LHCN-M2 (cell line): ENCODE results near the gene TRPC1. TPM values are rescaled to one million over a fixed set of nuclear protein-coding genes. Genes with fewer than 3 reads are reported as not detected.
"Not testable (repeated sequence)": the region's sequence is repeated elsewhere in the genome, so short reads cannot be mapped to it uniquely, and the experiment has no call there.

Source experiments
- DNase-seq: peaks from one replicate; pipeline ENCODE4 v3.0.0-alpha.2; 2012; ENCODE audit warnings: low read depth
- polyA plus RNA-seq: library from polyadenylated mRNA; unstranded; fragments of >200 nt; gene quantifications from one replicate; pipeline ENCODE4 v1.2.1, GENCODE V29; 2012; ENCODE audit warnings: missing spikeins
- total RNA-seq: library from RNA; depleted of rRNA; stranded (reverse); fragments of >200 nt; gene quantifications from 2 replicates; pipeline ENCODE4 v1.2.3, GENCODE V29; 2014; rRNA removed

The TRPC1 gene
- total RNA-seq: 13.2 and 19.3 TPM in 2 replicates
- polyA plus RNA-seq: 3.8 TPM

DNA sequence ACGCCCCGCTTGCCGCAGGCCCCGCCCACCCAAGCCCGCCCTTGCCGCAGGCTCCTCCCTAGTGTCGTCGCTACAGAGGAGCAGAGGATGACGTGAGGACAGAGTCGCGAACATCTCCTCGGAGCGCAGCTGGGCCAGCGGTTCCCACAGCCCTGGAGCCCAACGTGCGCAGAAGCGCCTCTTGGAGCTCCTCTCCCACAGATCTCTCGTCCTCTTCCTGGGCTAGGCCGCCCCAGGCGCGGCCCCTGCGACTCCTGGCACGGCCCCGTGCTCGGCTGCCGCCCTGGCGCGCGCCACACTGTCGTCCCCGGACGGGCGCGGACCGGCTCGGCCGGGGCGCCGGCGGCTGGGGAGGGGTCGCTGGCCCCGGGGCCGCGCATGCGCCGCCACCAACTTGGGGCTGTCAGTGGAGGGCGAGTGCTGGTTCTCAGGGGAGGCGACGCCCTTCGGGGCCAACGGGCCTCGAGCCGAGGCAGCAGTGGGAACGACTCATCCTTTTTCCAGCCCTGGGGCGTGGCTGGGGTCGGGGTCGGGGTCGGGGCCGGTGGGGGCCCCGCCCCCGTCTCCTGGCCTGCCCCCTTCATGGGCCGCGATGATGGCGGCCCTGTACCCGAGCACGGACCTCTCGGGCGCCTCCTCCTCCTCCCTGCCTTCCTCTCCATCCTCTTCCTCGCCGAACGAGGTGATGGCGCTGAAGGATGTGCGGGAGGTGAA lies at the start of gene TRPC1:
TSS of gene TRPC1 (plus strand) at position 67 of the 714 bp plus-strand sequence. CDS start at position 593, 526 bp downstream.
- DNase-seq: peak; percentile 81

DNA sequence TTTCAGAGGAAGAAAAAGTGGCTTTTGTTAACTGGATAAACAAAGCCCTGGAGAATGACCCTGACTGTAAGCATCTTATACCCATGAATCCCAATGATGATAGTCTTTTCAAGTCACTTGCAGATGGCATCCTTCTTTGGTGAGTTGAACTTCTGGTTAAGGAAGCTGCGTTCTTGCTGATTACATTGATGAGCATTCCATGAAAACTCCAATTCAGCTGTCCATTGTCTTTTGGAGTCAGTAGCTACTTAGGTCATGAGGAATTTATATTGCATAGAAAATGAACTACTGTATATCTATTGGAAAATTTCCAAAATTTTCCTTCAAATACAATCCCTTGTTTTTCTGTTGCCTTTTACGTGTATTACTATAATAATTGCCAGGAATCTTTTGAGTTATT lies 47.7 kb upstream of the TRPC1 start:
- DNase-seq: no peak

GRCh38 chr3:142680710-142681109 lies 43.1 kb upstream of the TRPC1 start:
- DNase-seq: no peak

- DNase-seq: no peak
These were observed 33.2 kb upstream of the TRPC1 start for GRCh38 chr3:142690613-142691012.

DNA sequence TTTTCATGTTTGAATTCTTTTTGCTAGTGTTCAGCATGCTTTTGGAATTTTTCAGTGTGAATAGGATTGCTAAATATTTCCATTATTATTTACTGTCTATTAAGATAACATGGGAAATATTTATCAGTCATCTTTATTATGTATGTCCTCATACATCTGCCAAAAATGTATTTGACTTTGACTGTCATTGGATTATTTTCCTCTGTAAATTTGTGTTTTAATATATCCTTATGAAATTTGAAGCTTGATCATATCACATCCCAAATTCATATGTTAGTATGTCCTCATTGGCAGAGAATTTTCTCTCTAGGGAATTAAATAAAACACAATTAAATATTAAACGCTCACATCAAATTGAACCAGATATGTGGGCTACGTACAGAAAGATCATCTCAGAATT lies 32.3 kb upstream of the TRPC1 start:
- DNase-seq: no peak

DNA sequence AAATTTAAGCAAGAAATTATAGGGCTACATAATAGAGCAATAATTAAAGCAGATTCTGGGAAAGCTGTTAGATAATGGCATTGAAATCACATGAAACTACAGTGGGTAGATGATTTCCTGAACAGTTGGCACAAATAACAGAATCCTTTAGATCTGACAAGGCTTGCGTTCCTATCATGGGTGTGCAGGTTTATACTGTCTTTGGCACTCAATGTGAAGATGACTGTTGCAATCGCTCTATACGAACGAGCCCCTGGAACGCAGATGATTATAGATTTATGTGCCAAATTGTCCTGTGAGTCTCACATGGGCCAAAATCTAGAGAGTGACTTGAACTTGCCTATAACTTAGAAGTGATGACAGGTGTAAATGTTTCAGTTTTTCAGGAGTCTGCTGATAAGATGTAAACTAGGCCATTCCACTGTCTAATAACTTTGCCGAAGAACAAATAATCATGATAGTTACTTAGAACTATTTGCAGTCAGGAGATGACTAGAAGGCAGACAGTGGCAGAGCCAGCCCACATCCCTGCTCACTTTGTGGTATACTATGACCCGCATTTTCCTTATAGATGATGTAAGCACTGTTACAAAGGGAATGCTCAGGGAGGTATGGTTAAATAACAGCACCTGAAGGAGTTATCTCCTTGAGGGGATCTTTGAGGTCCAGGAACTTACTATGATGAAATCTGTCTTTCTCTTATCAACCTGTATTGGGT lies 30.5 kb upstream of the TRPC1 start:
- DNase-seq: no peak

DNA sequence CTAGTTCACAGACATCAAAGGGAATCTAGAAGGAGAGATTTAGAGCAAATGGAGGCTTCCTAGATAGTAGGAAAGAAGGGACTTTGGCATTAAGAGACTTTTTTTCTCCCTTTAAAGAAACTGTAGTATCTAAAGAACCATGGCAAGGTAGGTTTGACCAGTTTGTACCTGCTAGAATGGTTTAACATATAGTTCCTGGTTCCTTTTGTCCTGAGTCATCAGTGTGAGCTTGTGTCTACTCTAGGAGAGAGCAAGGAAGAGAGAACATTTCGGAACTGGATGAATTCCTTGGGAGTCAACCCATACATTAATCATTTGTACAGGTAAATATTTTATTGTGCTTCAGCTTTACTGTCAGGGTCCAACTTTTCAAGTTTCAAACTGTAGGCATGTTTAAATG lies 29.6 kb upstream of the TRPC1 start:
- DNase-seq: no peak

DNA sequence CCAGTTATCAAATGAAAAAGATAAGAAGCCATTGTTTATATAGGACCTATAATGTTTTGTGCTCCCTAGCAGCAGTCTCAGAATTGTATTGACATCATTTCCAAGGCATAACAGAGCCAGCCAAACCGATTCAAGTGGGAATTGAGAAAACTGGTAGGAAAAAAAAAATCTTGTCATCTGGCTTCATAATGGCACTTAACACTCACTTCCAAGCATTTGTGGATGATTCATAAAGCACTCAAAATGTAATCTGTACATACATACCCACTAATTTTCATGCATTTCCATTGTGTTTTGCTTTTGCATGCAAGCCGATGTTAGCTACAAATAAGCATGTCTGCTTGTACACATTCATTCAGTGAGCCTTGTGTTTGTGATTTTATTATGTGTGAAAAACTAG lies 18.6 kb upstream of the TRPC1 start:
- no peak for DNase-seq

GRCh38 chr3:142706321-142707127 lies 17.3 kb upstream of the TRPC1 start:
- no peak for DNase-seq

DNA sequence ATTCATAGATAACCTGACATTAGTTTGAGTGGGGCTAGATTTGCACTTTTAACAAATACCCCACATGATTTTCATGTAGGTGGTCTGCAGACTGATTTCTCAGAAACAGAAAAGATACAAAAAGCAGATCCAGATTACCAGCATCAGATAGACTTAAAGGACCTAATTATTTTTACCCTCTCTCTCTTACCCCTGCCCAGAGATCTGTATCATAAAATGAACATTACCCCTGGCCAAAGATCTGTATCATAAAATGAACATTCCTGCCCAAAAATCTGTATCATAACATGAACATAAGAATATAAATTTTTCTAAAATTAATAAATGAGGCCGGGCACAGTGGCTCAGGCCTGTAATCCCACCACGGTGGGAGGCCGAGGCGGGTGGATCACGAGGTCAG lies 14.6 kb upstream of the TRPC1 start:
- no peak for DNase-seq

DNA sequence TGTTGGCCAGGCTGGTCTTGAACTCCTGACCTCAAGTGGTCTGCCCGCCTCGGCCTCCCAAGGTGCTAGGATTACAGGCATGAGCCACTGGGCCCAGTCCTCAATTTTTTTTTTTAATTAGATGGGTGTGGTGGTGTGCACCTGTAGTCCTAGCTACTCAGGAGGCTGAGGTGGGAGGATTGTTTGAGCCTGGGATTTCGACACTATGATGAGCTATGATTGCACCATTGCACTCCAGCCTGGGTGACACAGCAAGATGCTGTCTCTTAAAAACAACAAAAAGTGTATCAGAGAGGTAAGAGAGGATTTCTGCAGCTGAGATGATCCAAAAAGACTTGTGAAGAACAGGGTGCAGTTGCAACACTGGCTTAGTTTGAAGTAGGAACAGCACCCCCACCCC lies 9.0 kb upstream of the TRPC1 start:
- DNase-seq: not testable (repeated sequence)

- DNase-seq: no peak
These were observed 7.7 kb upstream of the TRPC1 start for GRCh38 chr3:142716102-142716501.

- no peak for DNase-seq
These were observed 218 bp upstream of the TRPC1 start for GRCh38 chr3:142723665-142723967.

GRCh38 chr3:142724682-142725356 lies 985 bp downstream of the TRPC1 start:
- peak; percentile 52 for DNase-seq

GRCh38 chr3:142725357-142725739 lies 1.5 kb downstream of the TRPC1 start:
- DNase-seq: no peak

- DNase-seq: no peak
These were observed 2.2 kb downstream of the TRPC1 start for GRCh38 chr3:142726017-142726416.

DNA sequence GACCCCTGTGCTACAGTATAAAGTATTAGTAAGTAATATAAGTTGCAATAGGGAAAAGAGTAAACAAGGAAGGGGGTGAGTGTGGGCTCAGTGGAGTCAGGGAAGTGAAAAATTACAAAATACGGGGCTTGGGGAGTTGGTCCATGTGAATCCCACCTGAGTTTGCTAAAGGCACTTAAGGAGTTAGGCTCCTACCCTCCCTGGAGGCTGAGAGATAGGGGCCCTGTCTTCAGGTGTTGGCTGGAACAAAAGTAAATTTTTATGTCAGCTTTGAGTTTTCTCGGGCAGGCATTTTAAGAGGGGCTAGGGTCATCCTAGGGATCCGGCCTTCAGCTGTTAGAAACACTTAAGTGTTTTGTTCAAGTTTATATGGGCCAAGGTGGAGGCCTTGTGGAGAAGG lies 8.2 kb downstream of the TRPC1 start:
- no peak for DNase-seq

- DNase-seq: no peak
These were observed 11.0 kb downstream of the TRPC1 start for GRCh38 chr3:142734834-142735233.

DNA sequence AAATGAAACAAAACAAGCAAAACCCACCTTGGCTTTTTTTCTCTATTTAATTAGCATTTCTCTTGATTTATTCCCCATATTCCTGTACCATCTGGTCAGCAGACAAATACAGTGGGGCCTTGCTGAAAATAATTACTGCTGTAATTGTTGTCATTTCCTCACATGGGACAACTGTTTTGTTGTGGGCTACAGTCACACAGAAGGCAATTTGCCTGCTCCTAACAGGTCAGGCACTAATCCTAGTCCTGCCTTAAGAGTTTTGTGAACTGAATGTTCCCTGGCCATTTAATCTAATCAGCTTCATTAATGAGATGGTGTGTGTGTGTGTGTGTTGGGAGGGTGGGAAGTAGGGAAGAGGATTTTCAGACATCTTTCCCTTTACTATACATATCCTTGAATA lies 11.6 kb downstream of the TRPC1 start:
- no peak for DNase-seq

DNA sequence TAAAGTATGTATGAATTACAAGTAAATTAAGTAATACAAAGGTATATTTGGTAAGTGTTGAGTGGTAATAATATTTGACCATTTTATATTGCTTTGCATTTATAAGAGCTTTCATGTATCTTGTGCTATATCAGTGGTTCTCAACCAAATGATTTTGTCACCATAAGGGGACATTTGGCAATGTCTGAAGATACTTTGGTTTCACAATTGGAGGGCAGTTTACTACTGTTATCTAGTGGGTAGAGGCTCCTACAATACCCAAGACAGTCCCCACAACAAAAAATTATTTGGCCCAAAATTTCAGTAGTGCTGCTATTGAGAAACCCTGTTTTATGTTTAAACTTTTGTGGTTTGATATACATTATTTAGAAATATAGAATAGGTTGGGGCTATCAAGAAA lies 14.6 kb downstream of the TRPC1 start:
- no peak for DNase-seq

GRCh38 chr3:142746646-142747045 lies 22.8 kb downstream of the TRPC1 start:
- no peak for DNase-seq

GRCh38 chr3:142750531-142750930 lies 26.7 kb downstream of the TRPC1 start:
- DNase-seq: not testable (repeated sequence)
